GM23338 (cell line): ENCODE results near the gene CFAP97D2. TPM values are rescaled to one million over a fixed set of nuclear protein-coding genes. Genes with fewer than 3 reads are reported as not detected.

ENCODE experiments used
- ATAC-seq: fragments of 200-7000 bp; cut with Tn5 transposase; 3 replicates; pipeline ENCODE4 v1.9.1; 2020
- DNase-seq: peaks from one replicate; pipeline ENCODE4 v3.0.0-alpha.2; 2015; ENCODE audit warnings: low spot score
- H2AFZ ChIP-seq: fragments of 200-600 bp; sonication (generic); 2 replicates; pipeline ENCODE4 v1.8.0; 2016; ENCODE audit warnings: antibody characterized with exemption, mild to moderate bottlenecking, moderate library complexity
- H3F3A ChIP-seq: fragments of 200-600 bp; sonication (generic); replicated peaks from 2 replicates; pipeline ENCODE4 v1.8.0; 2017; ENCODE audit warnings: antibody characterized with exemption, mixed run types, low read depth
- H3K27ac ChIP-seq: fragments of 200-600 bp; sonication (generic); 2 replicates; pipeline ENCODE4 v1.6.1; 2016; ENCODE audit warnings: low read depth
- H3K27me3 ChIP-seq: fragments of 200-600 bp; sonication (generic); 2 replicates; pipeline ENCODE4 v1.8.0; 2016; ENCODE audit warnings: mild to moderate bottlenecking, mixed run types, moderate library complexity; ENCODE audit not compliant: insufficient read depth
- H3K36me3 ChIP-seq: fragments of 200-600 bp; sonication (generic); 2 replicates; pipeline ENCODE4 v1.8.0; 2016; ENCODE audit warnings: mild to moderate bottlenecking; ENCODE audit not compliant: insufficient read depth
- H3K4me1 ChIP-seq: fragments of 200-600 bp; sonication (generic); 2 replicates; pipeline ENCODE4 v1.8.0; 2016; ENCODE audit warnings: mild to moderate bottlenecking, moderate library complexity; ENCODE audit not compliant: insufficient read depth
- H3K4me2 ChIP-seq: fragments of 200-600 bp; sonication (generic); 2 replicates; pipeline ENCODE4 v1.7.1; 2017; ENCODE audit warnings: mixed run types
- H3K4me3 ChIP-seq: fragments of 200-600 bp; sonication (generic); 2 replicates; pipeline ENCODE4 v1.6.1; 2016; ENCODE audit warnings: mixed run types
- H3K79me2 ChIP-seq: fragments of 200-600 bp; sonication (generic); replicated peaks from 2 replicates; pipeline ENCODE4 v1.8.0; 2017; ENCODE audit warnings: mild to moderate bottlenecking; ENCODE audit not compliant: insufficient read depth
- H3K9me2 ChIP-seq: fragments of 200-600 bp; sonication (generic); 2 replicates; pipeline ENCODE4 v1.8.0; 2017; ENCODE audit not compliant: insufficient read depth
- H4K20me1 ChIP-seq: fragments of 200-600 bp; sonication (generic); replicated peaks from 2 replicates; pipeline ENCODE4 v1.8.0; 2017; ENCODE audit warnings: mild to moderate bottlenecking; ENCODE audit not compliant: insufficient read depth
- H3K27ac Mint-ChIP-seq: 2 replicates; pipeline ENCODE4 v1.8.0; 2020; ENCODE audit warnings: inconsistent platforms, mild to moderate bottlenecking, moderate library complexity, mixed read lengths
- H3K27me3 Mint-ChIP-seq: 3 replicates; pipeline ENCODE4 v1.8.0; 2022; ENCODE audit warnings: low read depth, mild to moderate bottlenecking, moderate library complexity, mixed read lengths, inconsistent platforms; ENCODE audit not compliant: insufficient read depth, poor library complexity
- H3K36me3 Mint-ChIP-seq: 3 replicates; pipeline ENCODE4 v1.8.0; 2021; ENCODE audit warnings: low read depth, mild to moderate bottlenecking, inconsistent platforms, moderate library complexity, mixed read lengths
- H3K4me1 Mint-ChIP-seq: 3 replicates; pipeline ENCODE4 v1.8.0; 2020; ENCODE audit warnings: mild to moderate bottlenecking, inconsistent platforms, mixed read lengths
- H3K4me3 Mint-ChIP-seq: 3 replicates; pipeline ENCODE4 v1.8.0; 2021; ENCODE audit warnings: moderate library complexity, mild to moderate bottlenecking, inconsistent platforms, mixed read lengths
- H3K9me3 Mint-ChIP-seq: 3 replicates; pipeline ENCODE4 v1.8.0; 2020; ENCODE audit warnings: moderate library complexity, mild to moderate bottlenecking, inconsistent platforms, mixed read lengths
- CREB1 ChIP-seq: fragments of 250-450 bp; sonication (Bioruptor Pico); IDR thresholded peaks from 2 replicates; pipeline ENCODE4 v1.5.0; 2020; ENCODE audit warnings: low read depth, mild to moderate bottlenecking, moderate library complexity
- CTCF ChIP-seq, 2 experiments: fragments of 200-600 bp in 1 of 2; sonication (generic) in 1 of 2; conservative IDR thresholded peaks; 2 replicates each; pipeline versions ENCODE4 v1.5.1 to v1.6.1; 2016 to 2017; ENCODE audit warnings: antibody characterized with exemption in 2 of 2, low read depth in 2 of 2, mild to moderate bottlenecking in 2 of 2, moderate library complexity in 1 of 2
- ETS1 ChIP-seq: IDR thresholded peaks from 2 replicates; pipeline ENCODE4 v1.6.1; 2016; ENCODE audit warnings: antibody characterized with exemption
- EZH2 ChIP-seq: fragments of 200-600 bp; sonication (generic); IDR thresholded peaks from one replicate; pipeline ENCODE4 v1.8.0; 2017; ENCODE audit warnings: antibody characterized with exemption, mild to moderate bottlenecking, low read depth; ENCODE audit not compliant: unreplicated experiment
- EZH2phosphoT487 ChIP-seq: fragments of 200-600 bp; sonication (generic); IDR thresholded peaks from one replicate; pipeline ENCODE4 v1.8.1; 2018; ENCODE audit warnings: antibody characterized with exemption; ENCODE audit not compliant: unreplicated experiment
- JUNB ChIP-seq: IDR thresholded peaks from one replicate; pipeline ENCODE4 v1.6.1; 2016; ENCODE audit warnings: antibody characterized with exemption; ENCODE audit not compliant: unreplicated experiment
- NANOG ChIP-seq: IDR thresholded peaks from 2 replicates; pipeline ENCODE4 v1.6.1; 2016; ENCODE audit warnings: antibody characterized with exemption, borderline replicate concordance
- POLR2AphosphoS5 ChIP-seq: IDR thresholded peaks from 2 replicates; pipeline ENCODE4 v1.6.1; 2016; ENCODE audit warnings: antibody characterized with exemption, low read depth
- REST ChIP-seq: IDR thresholded peaks from one replicate; pipeline ENCODE4 v1.6.1; 2018; ENCODE audit warnings: antibody characterized with exemption; ENCODE audit not compliant: unreplicated experiment
- STAT1 ChIP-seq: IDR thresholded peaks from one replicate; pipeline ENCODE4 v1.6.1; 2016; ENCODE audit warnings: antibody characterized with exemption; ENCODE audit not compliant: unreplicated experiment
- ZNF114 ChIP-seq: fragments of 250-450 bp; sonication (Bioruptor Pico); IDR thresholded peaks from 2 replicates; pipeline ENCODE4 v1.5.0; 2020; ENCODE audit warnings: mild to moderate bottlenecking, moderate library complexity
- ZNF331 ChIP-seq: fragments of 250-450 bp; sonication (Bioruptor Pico); IDR thresholded peaks from 2 replicates; pipeline ENCODE4 v1.5.0; 2020; ENCODE audit warnings: low read depth, mild to moderate bottlenecking, moderate library complexity
- ZNF462 ChIP-seq: fragments of 250-450 bp; sonication (Bioruptor Pico); IDR thresholded peaks from 2 replicates; pipeline ENCODE4 v1.5.0; 2020; ENCODE audit warnings: mild to moderate bottlenecking, moderate library complexity
- long read RNA-seq: library from polyadenylated mRNA; unstranded; transcript quantifications from one replicate; pipeline ENCODE4 v2.0.0, GENCODE V29; 2020; ENCODE audit not compliant: unreplicated experiment
- polyA plus RNA-seq: library from polyadenylated mRNA; unstranded; fragments of >200 nt; fragmentation: Nextera tagmentation; extraction: Ambion mirVana; gene quantifications from 2 replicates; pipeline ENCODE4 v1.2.1, GENCODE V29; 2016
- total RNA-seq: library from RNA; depleted of rRNA; stranded (reverse); fragments of >200 nt; shearing (Covaris generic); gene quantifications from 2 replicates; pipeline ENCODE4 v1.2.3, GENCODE V29; 2014; rRNA removed

Gene CFAP97D2
- total RNA-seq (not detected in 2 replicates), polyA plus RNA-seq (not detected in 2 replicates)
- long read RNA-seq: 0 reads

GRCh38 chr13:114179087-114179658, at the start of gene CFAP97D2:
CFAP97D2 (plus strand) TSS chr13:114179257; CDS start chr13:114179331, 74 bp downstream.
- H3K4me1 Mint-ChIP-seq: peaks cover 7% of the 10 kb centered on the region; the same call in 2 of the 3 replicates
- H3K36me3 Mint-ChIP-seq: no peaks in the 10 kb centered on the region
- no peak within 1 kb of the TSS for H3K27ac Mint-ChIP-seq
- Histone ChIP-seq H3K79me2 (no peaks in the 10 kb centered on the region), H3K4me1 (no peaks in the 10 kb centered on the region), H3K4me2 (no peak within 1 kb of the TSS), H3K27ac (no peak within 1 kb of the TSS), H3K9me2 (no peaks in the 10 kb centered on the region), H3K4me3 (no peak within 1 kb of the TSS), H3K36me3 (no peaks in the 10 kb centered on the region), H3K27me3 (no peaks in the 10 kb centered on the region), H4K20me1 (no peaks in the 10 kb centered on the region), H3F3A (no peaks in the 10 kb centered on the region), H2AFZ (peak within 1 kb of the TSS; percentile 35; the same call in 1 of the 2 replicates)
- TF ChIP-seq ZNF462 (CRISPR knock-in tag): no peak
- TF ChIP-seq REST: no peak
- TF ChIP-seq EZH2phosphoT487: no peak
- no peak for TF ChIP-seq POLR2AphosphoS5
- TF ChIP-seq NANOG: no peak
- no peak for TF ChIP-seq ZNF331
- TF ChIP-seq ETS1: no peak
- TF ChIP-seq EZH2: no peak
- TF ChIP-seq STAT1: no peak
- TF ChIP-seq CREB1: no peak
- no peak for TF ChIP-seq JUNB
- TF ChIP-seq CTCF (conservative IDR thresholded peaks at IDR 0.05; ENCODE audit: low read depth in 2 of 2): no peak
- TF ChIP-seq ZNF114 (CRISPR knock-in tag): no peak
- ATAC-seq (peak; percentile 65), DNase-seq (peak; percentile 32)
- H3K4me3 Mint-ChIP-seq: no peak within 1 kb of the TSS
- no peaks in the 10 kb centered on the region; the same call in 2 of the 3 replicates for H3K9me3 Mint-ChIP-seq
- peaks cover 7% of the 10 kb centered on the region for H3K27me3 Mint-ChIP-seq
